K562 (cell line): Measurements from ENCODE around the gene FAF2. TPM values are rescaled to one million over a fixed set of nuclear protein-coding genes. Genes with fewer than 3 reads are reported as not detected.

ENCODE experiments used
- EP400 ChIP-seq: fragments of 450-650 bp; IDR thresholded peaks from 2 replicates; pipeline ENCODE4 v1.6.1; 2017; ENCODE audit warnings: antibody characterized with exemption, mild to moderate bottlenecking, moderate library complexity
- FUS ChIP-seq: fragments of 200-400 bp; formaldehyde crosslinking; optimal IDR thresholded peaks from 2 replicates; pipeline ENCODE3; 2017; ENCODE audit warnings: low read depth, low read length
- MECOM ChIP-seq: fragments of 250-450 bp; sonication (Bioruptor Pico); IDR thresholded peaks from 2 replicates; pipeline ENCODE4 v1.8.0; 2022; ENCODE audit warnings: inconsistent platforms
- NBN ChIP-seq: fragments of 450-650 bp; IDR thresholded peaks from 2 replicates; pipeline ENCODE4 v1.6.1; 2016; ENCODE audit warnings: low read depth, mild to moderate bottlenecking
- STAT5A ChIP-seq: IDR thresholded peaks from 2 replicates; pipeline ENCODE4 v1.6.1; 2012; ENCODE audit warnings: low read length, inconsistent platforms, borderline replicate concordance
- TARDBP ChIP-seq: fragments of 450-650 bp; IDR thresholded peaks from 2 replicates; pipeline ENCODE4 v1.6.1; 2016
- TEAD2 ChIP-seq: fragments of 450-650 bp; IDR thresholded peaks from 2 replicates; pipeline ENCODE4 v1.6.1; 2016; ENCODE audit warnings: missing genetic modification characterization, control low read depth, missing compliant biosample characterization
- ZNF217 ChIP-seq: sonication (generic); formaldehyde crosslinking; IDR thresholded peaks from 2 replicates; pipeline ENCODE4 v1.8.0; 2022; ENCODE audit warnings: mild to moderate bottlenecking, missing genetic modification reagents
- ZNF586 ChIP-seq: fragments of 450-650 bp; formaldehyde crosslinking; conservative IDR thresholded peaks from 2 replicates; pipeline ENCODE4 v1.4.0; 2020; ENCODE audit warnings: mild to moderate bottlenecking, moderate library complexity
- ZNF77 ChIP-seq: fragments of 250-450 bp; sonication (Bioruptor Pico); IDR thresholded peaks from 2 replicates; pipeline ENCODE4 v1.5.0; 2020
- ZNF780A ChIP-seq: fragments of 250-450 bp; sonication (Bioruptor Pico); IDR thresholded peaks from 2 replicates; pipeline ENCODE4 v1.5.0; 2021; ENCODE audit warnings: mild to moderate bottlenecking
- ZSCAN32 ChIP-seq: fragments of 450-650 bp; formaldehyde crosslinking; IDR thresholded peaks from 2 replicates; pipeline ENCODE4 v1.4.0; 2020; ENCODE audit warnings: mild to moderate bottlenecking, moderate library complexity
- polyA plus RNA-seq, 8 experiments: library from polyadenylated mRNA; depleted of rRNA in 4 of 8; stranded (reverse) in 5 of 8; unstranded in 3 of 8; fragments of >200 nt; fragmentation: Nextera tagmentation in 2 of 8; fragmentation: Illumina TruSeq in 1 of 8; extraction: Ambion mirVana in 2 of 8; extraction: Trizol in 1 of 8; gene quantifications; 2 replicates each; pipeline versions ENCODE4 v1.2.1 to v1.2.3, GENCODE V29; 2011 to 2014; ENCODE audit warnings: inconsistent platforms in 1 of 8, missing spikeins in 1 of 8
- total RNA-seq, 7 experiments: library from RNA; depleted of rRNA in 6 of 7; stranded (reverse); fragments of >200 nt in 6 of 7; fragmentation: Illumina TruSeq in 2 of 7; extraction: Trizol in 2 of 7; gene quantifications; 2 replicates each; pipeline versions ENCODE4 v1.2.1 to v1.2.3, GENCODE V29; 2011 to 2021; ENCODE audit warnings: low replicate concordance in 1 of 7
- TF ChIP-seq, protein P1 (sequence below): fragments of 200-600 bp; sonication (generic); IDR thresholded peaks from one replicate; pipeline ENCODE4 v1.6.1; 2012; ENCODE audit warnings: mild to moderate bottlenecking, low read depth, low read length, inconsistent platforms
- TF ChIP-seq, protein P2 (sequence below): sonication (generic); formaldehyde crosslinking; IDR thresholded peaks from 2 replicates; pipeline ENCODE4 v1.8.0; 2022; ENCODE audit warnings: mild to moderate bottlenecking, missing genetic modification reagents
- TF ChIP-seq, protein P3 (sequence below): IDR thresholded peaks from 3 replicates; pipeline ENCODE4 v1.6.1; 2011; ENCODE audit warnings: borderline replicate concordance, mild to moderate bottlenecking; ENCODE audit not compliant: insufficient read length, insufficient read depth

Gene FAF2
- total and polyA plus RNA-seq, 9 of the 15 experiments (the other 6 are each of a cell fraction or from before 2014, with no cell fraction given), result 25.0 to 44.6 (median 36.1) TPM

DNA sequence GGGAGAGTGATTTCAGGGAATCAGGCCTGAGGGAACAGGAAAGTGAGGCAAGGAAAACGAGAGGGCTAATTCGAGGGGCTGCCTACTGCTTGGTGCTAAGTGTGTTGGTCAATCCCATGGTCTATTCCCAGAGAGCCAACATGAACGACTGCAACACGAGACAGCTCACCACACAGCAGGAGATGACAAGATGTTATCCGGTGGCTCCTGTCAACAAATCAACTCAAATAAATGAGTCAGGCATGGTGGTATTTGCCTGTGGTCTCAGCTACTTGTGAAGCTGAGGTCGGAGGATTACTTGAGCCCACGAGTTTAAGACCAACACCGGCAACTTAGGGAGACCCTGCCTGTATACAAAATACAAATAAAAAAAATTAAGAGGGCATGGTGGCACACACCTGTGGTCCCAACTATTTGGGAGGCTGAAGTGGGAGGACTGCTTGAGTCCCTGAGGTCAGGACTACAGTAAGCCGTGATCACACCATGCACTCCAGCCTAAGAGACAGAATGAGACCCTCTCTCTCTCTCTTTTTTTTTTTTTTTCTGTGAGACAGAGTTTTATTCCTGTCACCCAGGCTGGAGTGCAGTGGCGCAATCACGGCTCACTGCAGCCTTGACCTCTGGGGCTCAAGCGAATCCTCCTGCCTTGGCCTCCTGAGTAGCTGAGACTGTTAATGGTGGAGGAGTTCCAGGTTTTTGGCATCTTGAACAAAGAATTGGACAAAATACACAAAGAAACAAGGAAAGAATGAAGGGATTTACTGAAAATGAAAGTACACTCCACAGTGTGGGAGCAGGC, 9.0 kb upstream of the FAF2 start (continued):
- TF ChIP-seq, protein P1, sequence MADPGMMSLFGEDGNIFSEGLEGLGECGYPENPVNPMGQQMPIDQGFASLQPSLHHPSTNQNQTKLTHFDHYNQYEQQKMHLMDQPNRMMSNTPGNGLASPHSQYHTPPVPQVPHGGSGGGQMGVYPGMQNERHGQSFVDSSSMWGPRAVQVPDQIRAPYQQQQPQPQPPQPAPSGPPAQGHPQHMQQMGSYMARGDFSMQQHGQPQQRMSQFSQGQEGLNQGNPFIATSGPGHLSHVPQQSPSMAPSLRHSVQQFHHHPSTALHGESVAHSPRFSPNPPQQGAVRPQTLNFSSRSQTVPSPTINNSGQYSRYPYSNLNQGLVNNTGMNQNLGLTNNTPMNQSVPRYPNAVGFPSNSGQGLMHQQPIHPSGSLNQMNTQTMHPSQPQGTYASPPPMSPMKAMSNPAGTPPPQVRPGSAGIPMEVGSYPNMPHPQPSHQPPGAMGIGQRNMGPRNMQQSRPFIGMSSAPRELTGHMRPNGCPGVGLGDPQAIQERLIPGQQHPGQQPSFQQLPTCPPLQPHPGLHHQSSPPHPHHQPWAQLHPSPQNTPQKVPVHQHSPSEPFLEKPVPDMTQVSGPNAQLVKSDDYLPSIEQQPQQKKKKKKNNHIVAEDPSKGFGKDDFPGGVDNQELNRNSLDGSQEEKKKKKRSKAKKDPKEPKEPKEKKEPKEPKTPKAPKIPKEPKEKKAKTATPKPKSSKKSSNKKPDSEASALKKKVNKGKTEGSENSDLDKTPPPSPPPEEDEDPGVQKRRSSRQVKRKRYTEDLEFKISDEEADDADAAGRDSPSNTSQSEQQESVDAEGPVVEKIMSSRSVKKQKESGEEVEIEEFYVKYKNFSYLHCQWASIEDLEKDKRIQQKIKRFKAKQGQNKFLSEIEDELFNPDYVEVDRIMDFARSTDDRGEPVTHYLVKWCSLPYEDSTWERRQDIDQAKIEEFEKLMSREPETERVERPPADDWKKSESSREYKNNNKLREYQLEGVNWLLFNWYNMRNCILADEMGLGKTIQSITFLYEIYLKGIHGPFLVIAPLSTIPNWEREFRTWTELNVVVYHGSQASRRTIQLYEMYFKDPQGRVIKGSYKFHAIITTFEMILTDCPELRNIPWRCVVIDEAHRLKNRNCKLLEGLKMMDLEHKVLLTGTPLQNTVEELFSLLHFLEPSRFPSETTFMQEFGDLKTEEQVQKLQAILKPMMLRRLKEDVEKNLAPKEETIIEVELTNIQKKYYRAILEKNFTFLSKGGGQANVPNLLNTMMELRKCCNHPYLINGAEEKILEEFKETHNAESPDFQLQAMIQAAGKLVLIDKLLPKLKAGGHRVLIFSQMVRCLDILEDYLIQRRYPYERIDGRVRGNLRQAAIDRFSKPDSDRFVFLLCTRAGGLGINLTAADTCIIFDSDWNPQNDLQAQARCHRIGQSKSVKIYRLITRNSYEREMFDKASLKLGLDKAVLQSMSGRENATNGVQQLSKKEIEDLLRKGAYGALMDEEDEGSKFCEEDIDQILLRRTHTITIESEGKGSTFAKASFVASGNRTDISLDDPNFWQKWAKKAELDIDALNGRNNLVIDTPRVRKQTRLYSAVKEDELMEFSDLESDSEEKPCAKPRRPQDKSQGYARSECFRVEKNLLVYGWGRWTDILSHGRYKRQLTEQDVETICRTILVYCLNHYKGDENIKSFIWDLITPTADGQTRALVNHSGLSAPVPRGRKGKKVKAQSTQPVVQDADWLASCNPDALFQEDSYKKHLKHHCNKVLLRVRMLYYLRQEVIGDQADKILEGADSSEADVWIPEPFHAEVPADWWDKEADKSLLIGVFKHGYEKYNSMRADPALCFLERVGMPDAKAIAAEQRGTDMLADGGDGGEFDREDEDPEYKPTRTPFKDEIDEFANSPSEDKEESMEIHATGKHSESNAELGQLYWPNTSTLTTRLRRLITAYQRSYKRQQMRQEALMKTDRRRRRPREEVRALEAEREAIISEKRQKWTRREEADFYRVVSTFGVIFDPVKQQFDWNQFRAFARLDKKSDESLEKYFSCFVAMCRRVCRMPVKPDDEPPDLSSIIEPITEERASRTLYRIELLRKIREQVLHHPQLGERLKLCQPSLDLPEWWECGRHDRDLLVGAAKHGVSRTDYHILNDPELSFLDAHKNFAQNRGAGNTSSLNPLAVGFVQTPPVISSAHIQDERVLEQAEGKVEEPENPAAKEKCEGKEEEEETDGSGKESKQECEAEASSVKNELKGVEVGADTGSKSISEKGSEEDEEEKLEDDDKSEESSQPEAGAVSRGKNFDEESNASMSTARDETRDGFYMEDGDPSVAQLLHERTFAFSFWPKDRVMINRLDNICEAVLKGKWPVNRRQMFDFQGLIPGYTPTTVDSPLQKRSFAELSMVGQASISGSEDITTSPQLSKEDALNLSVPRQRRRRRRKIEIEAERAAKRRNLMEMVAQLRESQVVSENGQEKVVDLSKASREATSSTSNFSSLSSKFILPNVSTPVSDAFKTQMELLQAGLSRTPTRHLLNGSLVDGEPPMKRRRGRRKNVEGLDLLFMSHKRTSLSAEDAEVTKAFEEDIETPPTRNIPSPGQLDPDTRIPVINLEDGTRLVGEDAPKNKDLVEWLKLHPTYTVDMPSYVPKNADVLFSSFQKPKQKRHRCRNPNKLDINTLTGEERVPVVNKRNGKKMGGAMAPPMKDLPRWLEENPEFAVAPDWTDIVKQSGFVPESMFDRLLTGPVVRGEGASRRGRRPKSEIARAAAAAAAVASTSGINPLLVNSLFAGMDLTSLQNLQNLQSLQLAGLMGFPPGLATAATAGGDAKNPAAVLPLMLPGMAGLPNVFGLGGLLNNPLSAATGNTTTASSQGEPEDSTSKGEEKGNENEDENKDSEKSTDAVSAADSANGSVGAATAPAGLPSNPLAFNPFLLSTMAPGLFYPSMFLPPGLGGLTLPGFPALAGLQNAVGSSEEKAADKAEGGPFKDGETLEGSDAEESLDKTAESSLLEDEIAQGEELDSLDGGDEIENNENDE, result no peak
- TF ChIP-seq TARDBP (no peak), MECOM (no peak), STAT5A (no peak), ZNF586 (no peak), NBN (no peak), ZNF780A (no peak), ZNF77 (CRISPR knock-in tag) (no peak), FUS (no peak), ZNF217 (CRISPR knock-in tag) (no peak), ZSCAN32 (CRISPR knock-in tag) (no peak), EP400 (no peak), TEAD2 (no peak)
- TF ChIP-seq, protein P2, sequence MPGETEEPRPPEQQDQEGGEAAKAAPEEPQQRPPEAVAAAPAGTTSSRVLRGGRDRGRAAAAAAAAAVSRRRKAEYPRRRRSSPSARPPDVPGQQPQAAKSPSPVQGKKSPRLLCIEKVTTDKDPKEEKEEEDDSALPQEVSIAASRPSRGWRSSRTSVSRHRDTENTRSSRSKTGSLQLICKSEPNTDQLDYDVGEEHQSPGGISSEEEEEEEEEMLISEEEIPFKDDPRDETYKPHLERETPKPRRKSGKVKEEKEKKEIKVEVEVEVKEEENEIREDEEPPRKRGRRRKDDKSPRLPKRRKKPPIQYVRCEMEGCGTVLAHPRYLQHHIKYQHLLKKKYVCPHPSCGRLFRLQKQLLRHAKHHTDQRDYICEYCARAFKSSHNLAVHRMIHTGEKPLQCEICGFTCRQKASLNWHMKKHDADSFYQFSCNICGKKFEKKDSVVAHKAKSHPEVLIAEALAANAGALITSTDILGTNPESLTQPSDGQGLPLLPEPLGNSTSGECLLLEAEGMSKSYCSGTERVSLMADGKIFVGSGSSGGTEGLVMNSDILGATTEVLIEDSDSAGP (CRISPR knock-in tag), result no peak
- TF ChIP-seq, protein P3, sequence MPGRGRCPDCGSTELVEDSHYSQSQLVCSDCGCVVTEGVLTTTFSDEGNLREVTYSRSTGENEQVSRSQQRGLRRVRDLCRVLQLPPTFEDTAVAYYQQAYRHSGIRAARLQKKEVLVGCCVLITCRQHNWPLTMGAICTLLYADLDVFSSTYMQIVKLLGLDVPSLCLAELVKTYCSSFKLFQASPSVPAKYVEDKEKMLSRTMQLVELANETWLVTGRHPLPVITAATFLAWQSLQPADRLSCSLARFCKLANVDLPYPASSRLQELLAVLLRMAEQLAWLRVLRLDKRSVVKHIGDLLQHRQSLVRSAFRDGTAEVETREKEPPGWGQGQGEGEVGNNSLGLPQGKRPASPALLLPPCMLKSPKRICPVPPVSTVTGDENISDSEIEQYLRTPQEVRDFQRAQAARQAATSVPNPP, result no peak
